Hepatocyte (in vitro differentiated cells): ENCODE results near the gene SLC6A20. TPM values are rescaled to one million over a fixed set of nuclear protein-coding genes. Genes with fewer than 3 reads are reported as not detected.

Experiments used
- DNase-seq: peaks from one replicate; pipeline ENCODE4 v3.0.0-alpha.2; 2016; ENCODE audit warnings: low spot score
- H2AFZ ChIP-seq: fragments of 200-600 bp; sonication (generic); 2 replicates; pipeline ENCODE4 v1.6.0; 2016; ENCODE audit warnings: antibody characterized with exemption, mild to moderate bottlenecking
- H3K27ac ChIP-seq: fragments of 200-600 bp; sonication (generic); 2 replicates; pipeline ENCODE4 v1.5.1; 2016; ENCODE audit warnings: mild to moderate bottlenecking
- H3K27me3 ChIP-seq: fragments of 200-600 bp; sonication (generic); 2 replicates; pipeline ENCODE4 v1.6.1; 2016
- H3K36me3 ChIP-seq: fragments of 200-600 bp; sonication (generic); replicated peaks from 2 replicates; pipeline ENCODE4 v1.5.1; 2016; ENCODE audit warnings: low read depth; ENCODE audit not compliant: insufficient read depth
- H3K4me1 ChIP-seq: fragments of 200-600 bp; sonication (generic); 2 replicates; pipeline ENCODE4 v1.5.1; 2016; ENCODE audit warnings: mild to moderate bottlenecking, moderate library complexity; ENCODE audit not compliant: insufficient read depth
- H3K4me2 ChIP-seq: fragments of 200-600 bp; sonication (generic); 2 replicates; pipeline ENCODE4 v1.6.0; 2016
- H3K4me3 ChIP-seq: fragments of 200-600 bp; sonication (generic); 2 replicates; pipeline ENCODE4 v1.5.1; 2016; ENCODE audit warnings: mild to moderate bottlenecking
- H3K79me2 ChIP-seq: fragments of 200-600 bp; sonication (generic); 2 replicates; pipeline ENCODE4 v1.6.0; 2017; ENCODE audit warnings: mild to moderate bottlenecking
- H3K9me2 ChIP-seq: fragments of 200-600 bp; sonication (generic); replicated peaks from 2 replicates; pipeline ENCODE4 v1.6.0; 2017; ENCODE audit warnings: mild to moderate bottlenecking; ENCODE audit not compliant: insufficient read depth
- H3K9me3 ChIP-seq: fragments of 200-600 bp; sonication (generic); 2 replicates; pipeline ENCODE4 v1.5.1; 2016; ENCODE audit warnings: low read depth, mild to moderate bottlenecking
- H4K20me1 ChIP-seq: fragments of 200-600 bp; sonication (generic); 2 replicates; pipeline ENCODE4 v1.6.0; 2016; ENCODE audit warnings: mild to moderate bottlenecking; ENCODE audit not compliant: insufficient read depth, poor library complexity, severe bottlenecking
- CTCF ChIP-seq: fragments of 200-600 bp; sonication (generic); IDR thresholded peaks from 2 replicates; pipeline ENCODE4 v1.5.1; 2016; ENCODE audit warnings: antibody characterized with exemption, mild to moderate bottlenecking; ENCODE audit not compliant: poor library complexity
- EZH2 ChIP-seq: fragments of 200-600 bp; sonication (generic); IDR thresholded peaks from 2 replicates; pipeline ENCODE4 v1.6.1; 2016; ENCODE audit warnings: antibody characterized with exemption, mild to moderate bottlenecking, borderline replicate concordance
- EZH2phosphoT487 ChIP-seq: fragments of 200-600 bp; sonication (generic); IDR thresholded peaks from one replicate; pipeline ENCODE4 v1.6.1; 2018; ENCODE audit warnings: antibody characterized with exemption, mild to moderate bottlenecking, low read depth, moderate library complexity; ENCODE audit not compliant: unreplicated experiment, severe bottlenecking
- WGBS: methylation state at CpG from one replicate; pipeline ENCODE4 v1.1.6; 2016; ENCODE audit warnings: low lambda C conversion rate; ENCODE audit errors: missing lambda C conversion rate; 5-methylcytosine and 5-hydroxymethylcytosine counted together
- polyA plus RNA-seq: library from polyadenylated mRNA; unstranded; fragments of >200 nt; fragmentation: Nextera tagmentation; extraction: Ambion mirVana; gene quantifications from 2 replicates; pipeline ENCODE4 v1.2.1, GENCODE V29; 2016
- total RNA-seq: library from RNA; depleted of rRNA; stranded (reverse); fragments of >200 nt; gene quantifications from 2 replicates; pipeline ENCODE4 v1.2.3, GENCODE V29; 2014

The SLC6A20 gene
- total and polyA plus RNA-seq, 2 experiments from 2014 or later = 5.7 to 9.6 TPM

GRCh38 chr3:45730409-45731154, 65.8 kb downstream of the SLC6A20 start:
- Histone ChIP-seq H4K20me1 (peaks cover 6% of the 10 kb centered on the region), H3K36me3 (no peaks in the 10 kb centered on the region), H3K27ac (no peak overlapping the region), H3K4me2 (no peak overlapping the region), H3K4me3 (no peak overlapping the region), H3K9me2 (no peaks in the 10 kb centered on the region), H3K9me3 (no peaks in the 10 kb centered on the region), H2AFZ (no peak overlapping the region), H3K27me3 (no peaks in the 10 kb centered on the region), H3K79me2 (peaks cover 15% of the 10 kb centered on the region), H3K4me1 (no peaks in the 10 kb centered on the region)
- TF ChIP-seq EZH2phosphoT487 = no peak
- no peak for TF ChIP-seq EZH2
- TF ChIP-seq CTCF = no peak
- DNase-seq = no peak
- 82% methylated on average over 4 of the region's 4 CpGs for WGBS

- Histone ChIP-seq H2AFZ (no peak overlapping the region), H3K79me2 (peaks cover 15% of the 10 kb centered on the region), H3K9me3 (no peaks in the 10 kb centered on the region), H3K27me3 (no peaks in the 10 kb centered on the region), H3K36me3 (no peaks in the 10 kb centered on the region), H4K20me1 (peaks cover 6% of the 10 kb centered on the region), H3K4me3 (no peak overlapping the region), H3K27ac (no peak overlapping the region), H3K9me2 (no peaks in the 10 kb centered on the region), H3K4me1 (no peaks in the 10 kb centered on the region), H3K4me2 (no peak overlapping the region)
- DNase-seq = no peak
- TF ChIP-seq EZH2 (no peak), EZH2phosphoT487 (no peak), CTCF (no peak)
- 50% methylated on average over 2 of the region's 2 CpGs for WGBS
Observed at GRCh38 chr3:45729614-45730013, 66.7 kb downstream of the SLC6A20 start.

- Histone ChIP-seq H3K9me3 (no peaks in the 10 kb centered on the region), H3K4me2 (no peak overlapping the region), H3K27ac (no peak overlapping the region), H3K4me1 (no peaks in the 10 kb centered on the region), H3K4me3 (no peak overlapping the region), H3K27me3 (no peaks in the 10 kb centered on the region), H3K36me3 (no peaks in the 10 kb centered on the region), H4K20me1 (peaks cover 5% of the 10 kb centered on the region), H2AFZ (no peak overlapping the region), H3K79me2 (peaks cover 19% of the 10 kb centered on the region), H3K9me2 (no peaks in the 10 kb centered on the region)
- no peak for DNase-seq
- TF ChIP-seq EZH2 (no peak), CTCF (no peak), EZH2phosphoT487 (no peak)
- WGBS = 94% methylated on average over 3 of the region's 3 CpGs
Observed at GRCh38 chr3:45724911-45725310, 71.4 kb downstream of the SLC6A20 start.
